ENCODE results near the gene ORC6. TPM values are rescaled to one million over a fixed set of nuclear protein-coding genes. Genes with fewer than 3 reads are reported as not detected.

The ORC6 gene
- total and polyA plus RNA-seq, 9 of the 15 experiments (the other 6 are each of a cell fraction or from before 2014, with no cell fraction given), result 18.7 to 71.4 (median 47.0) TPM

DNA sequence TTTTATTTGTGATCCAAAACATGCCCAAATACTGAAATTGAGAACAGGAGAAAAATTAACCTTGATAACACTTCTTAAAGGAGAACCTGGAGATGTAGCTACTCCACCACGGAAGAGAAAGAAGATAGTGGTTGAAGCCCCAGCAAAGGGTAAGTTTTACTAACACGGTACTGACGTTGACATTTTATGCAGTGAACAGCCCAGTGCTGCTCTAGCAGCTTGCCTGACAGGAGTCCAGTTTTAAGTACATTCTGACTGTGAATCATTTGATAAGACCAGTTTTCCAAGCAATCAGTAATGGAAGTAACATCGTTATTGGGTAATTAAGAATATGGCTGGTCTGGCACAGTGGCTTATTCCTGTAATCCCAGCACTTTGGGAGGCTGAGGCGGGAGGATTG is 6.5 kb downstream of the ORC6 start:
- no TSS peak for BruUV-seq (replicated peaks)
- H3K9ac ChIP-seq (ENCODE audit: insufficient read depth in 1 of 2, low read depth in 2 of 2, low read length in 2 of 2), result no peak overlapping the region
- ATAC-seq, result no peak
- DNase-seq (ENCODE audit: extremely low read depth in 1 of 4, low spot score in 3 of 4), result no peak
- no peak overlapping the region for H2AFZ ChIP-seq (ENCODE audit: low read depth, low read length)
- no peak overlapping the region for H3K4me2 ChIP-seq (ENCODE audit: insufficient read depth, low read length)
- TF ChIP-seq ATF4 (CRISPR knock-in tag; IDR thresholded peaks at IDR 0.05), result no peak
- intact Hi-C loops (cut with micrococcal nuclease), result no loop called here
- in situ Hi-C loops (cut with MboI), result loop anchor here (10.0 kb wide), 1 partner anchor 129 kb away; no protein-coding TSS in a partner anchor
- no peak overlapping the region for H3K27ac ChIP-seq (ENCODE audit: extremely low read depth, low read depth, low read length)
- H3K9me3 ChIP-seq (replicated peaks; ENCODE audit: control insufficient read depth, insufficient read depth, low read depth, low read length), result no peaks in the 10 kb centered on the region
- H3K27me3 ChIP-seq (ENCODE audit: control insufficient read depth in 2 of 2, insufficient read depth in 2 of 2, low read length in 2 of 2), result no peaks in the 10 kb centered on the region
- H3K9me1 ChIP-seq (ENCODE audit: control insufficient read depth, insufficient read depth, low read length), result no peaks in the 10 kb centered on the region
- peaks cover 22% of the 10 kb centered on the region for H3K79me2 ChIP-seq (ENCODE audit: control insufficient read depth, insufficient read depth, low read length)
- FAIRE-seq, result no peak
- WGBS (ENCODE audit: insufficient coverage, low coverage, missing lambda C conversion rate), result 97% methylated on average over 5 of the region's 5 CpGs
- H3K4me1 ChIP-seq (replicated peaks in 1 of 2; ENCODE audit: control insufficient read depth in 2 of 2, insufficient read depth in 2 of 2, low read length in 2 of 2), result peaks cover 0 to 5% of the 10 kb centered on the region in 2 experiments; a peak in 2 of 5 replicates
- no peaks in the 10 kb centered on the region for H4K20me1 ChIP-seq (replicated peaks; ENCODE audit: control insufficient read depth, insufficient read depth, low read length)
- no peak overlapping the region for H3K4me3 ChIP-seq
- CTCF ChIA-PET (ENCODE audit: low intra/inter-chr PET ratio), result no interaction called here
- peaks cover 72% of the 10 kb centered on the region for H3K36me3 ChIP-seq (ENCODE audit: control insufficient read depth, insufficient read depth, low read length)
- POLR2A ChIA-PET, result interaction anchor here (0.6 to 1.1 kb wide), 3 partner anchors 9 to 1019 kb away, joined by 3 to 4 read pairs (median 3); no protein-coding TSS in a partner anchor

GRCh38 chr16:46696957-46697356 is 7.5 kb downstream of the ORC6 start:
- ATAC-seq (no peak), DNase-seq (ENCODE audit: extremely low read depth in 1 of 4, low spot score in 3 of 4) (no peak), FAIRE-seq (no peak)
- Histone ChIP-seq H2AFZ (ENCODE audit: low read depth, low read length) (no peak overlapping the region), H3K9me1 (ENCODE audit: control insufficient read depth, insufficient read depth, low read length) (no peaks in the 10 kb centered on the region), H3K9me3 (replicated peaks; ENCODE audit: control insufficient read depth, insufficient read depth, low read depth, low read length) (no peaks in the 10 kb centered on the region), H3K36me3 (ENCODE audit: control insufficient read depth, insufficient read depth, low read length) (peaks cover 64% of the 10 kb centered on the region), H3K9ac (ENCODE audit: insufficient read depth in 1 of 2, low read depth in 2 of 2, low read length in 2 of 2) (no peak overlapping the region), H3K4me1 (replicated peaks in 1 of 2; ENCODE audit: control insufficient read depth in 2 of 2, insufficient read depth in 2 of 2, low read length in 2 of 2) (no peaks in the 10 kb centered on the region), H3K79me2 (ENCODE audit: control insufficient read depth, insufficient read depth, low read length) (peaks cover 12% of the 10 kb centered on the region), H3K27ac (ENCODE audit: extremely low read depth, low read depth, low read length) (no peak overlapping the region), H3K4me3 (no peak overlapping the region), H4K20me1 (replicated peaks; ENCODE audit: control insufficient read depth, insufficient read depth, low read length) (no peaks in the 10 kb centered on the region), H3K4me2 (ENCODE audit: insufficient read depth, low read length) (no peak overlapping the region), H3K27me3 (ENCODE audit: control insufficient read depth in 2 of 2, insufficient read depth in 2 of 2, low read length in 2 of 2) (no peaks in the 10 kb centered on the region)
- intact Hi-C loops (cut with micrococcal nuclease) (no loop called here), in situ Hi-C loops (cut with MboI) (loop anchor here (10.0 kb wide), 1 partner anchor 128 kb away; no protein-coding TSS in a partner anchor)
- POLR2A ChIA-PET, result interaction anchor here (0.6 to 1.2 kb wide), 5 partner anchors 10 to 125 kb away, joined by 3 to 5 read pairs (median 3); no protein-coding TSS in a partner anchor
- 85% methylated on average over 3 of the region's 3 CpGs for WGBS (ENCODE audit: insufficient coverage, low coverage, missing lambda C conversion rate)
- BruUV-seq (replicated peaks), result no TSS peak
- CTCF ChIA-PET (ENCODE audit: low intra/inter-chr PET ratio), result no interaction called here
- TF ChIP-seq, protein P1, sequence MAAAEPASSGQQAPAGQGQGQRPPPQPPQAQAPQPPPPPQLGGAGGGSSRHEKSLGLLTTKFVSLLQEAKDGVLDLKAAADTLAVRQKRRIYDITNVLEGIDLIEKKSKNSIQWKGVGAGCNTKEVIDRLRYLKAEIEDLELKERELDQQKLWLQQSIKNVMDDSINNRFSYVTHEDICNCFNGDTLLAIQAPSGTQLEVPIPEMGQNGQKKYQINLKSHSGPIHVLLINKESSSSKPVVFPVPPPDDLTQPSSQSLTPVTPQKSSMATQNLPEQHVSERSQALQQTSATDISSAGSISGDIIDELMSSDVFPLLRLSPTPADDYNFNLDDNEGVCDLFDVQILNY (CRISPR knock-in tag; IDR thresholded peaks at IDR 0.05), result no peak
- TF ChIP-seq ZBTB26 (CRISPR knock-in tag; IDR thresholded peaks at IDR 0.05) (no peak), FOXM1 (IDR thresholded peaks at IDR 0.05; ENCODE audit: low read depth) (no peak), FOXM1 (CRISPR knock-in tag; IDR thresholded peaks at IDR 0.05; ENCODE audit: low read depth) (no peak), DIDO1 (tag; IDR thresholded peaks at IDR 0.05; ENCODE audit: low read depth) (no peak), NFE2 (IDR thresholded peaks at IDR 0.05; ENCODE audit: low read depth) (no peak), POLR3A (IDR thresholded peaks at IDR 0.05; ENCODE audit: borderline replicate concordance, extremely low read depth, insufficient read depth, insufficient read length) (no peak), MIER1 (IDR thresholded peaks at IDR 0.05; ENCODE audit: low read depth) (no peak), L3MBTL2 (IDR thresholded peaks at IDR 0.05) (no peak), NR4A1 (CRISPR knock-in tag; IDR thresholded peaks at IDR 0.05) (no peak), NR4A1 (tag; IDR thresholded peaks at IDR 0.05) (no peak), ZNF175 (CRISPR knock-in tag; IDR thresholded peaks at IDR 0.05; ENCODE audit: low read depth) (no peak), MCM7 (IDR thresholded peaks at IDR 0.05) (no peak), PCBP1 (IDR thresholded peaks at IDR 0.05; ENCODE audit: low read depth, low read length, poor library complexity, severe bottlenecking) (no peak)
